HEK293 (cell line): Measurements from ENCODE around the gene FOSL1.

ENCODE experiments used
- GFI1B ChIP-seq: fragments of 450-650 bp; formaldehyde crosslinking; IDR thresholded peaks from 2 replicates; pipeline ENCODE4 v1.5.1; 2016; ENCODE audit warnings: missing biosample characterization, missing genetic modification characterization
- GLI4 ChIP-seq: fragments of 450-650 bp; formaldehyde crosslinking; IDR thresholded peaks from 2 replicates; pipeline ENCODE4 v1.5.1; 2016; ENCODE audit warnings: missing biosample characterization, missing genetic modification characterization
- KLF16 ChIP-seq: fragments of 450-650 bp; formaldehyde crosslinking; IDR thresholded peaks from 2 replicates; pipeline ENCODE4 v1.5.1; 2017; ENCODE audit warnings: missing biosample characterization, missing genetic modification characterization
- PBX3 ChIP-seq: sonication (generic); formaldehyde crosslinking; IDR thresholded peaks from 2 replicates; pipeline ENCODE4 v1.8.1; 2022; ENCODE audit warnings: mild to moderate bottlenecking, moderate library complexity, missing genetic modification reagents
- ZBTB17 ChIP-seq: fragments of 450-650 bp; formaldehyde crosslinking; IDR thresholded peaks from 2 replicates; pipeline ENCODE4 v1.5.1; 2016; ENCODE audit warnings: missing biosample characterization, missing genetic modification characterization
- ZBTB20 ChIP-seq: fragments of 450-650 bp; formaldehyde crosslinking; IDR thresholded peaks from 2 replicates; pipeline ENCODE4 v1.5.1; 2016; ENCODE audit warnings: missing biosample characterization, missing genetic modification characterization
- ZEB2 ChIP-seq: fragments of 450-650 bp; formaldehyde crosslinking; IDR thresholded peaks from 2 replicates; pipeline ENCODE4 v1.5.1; 2016; ENCODE audit warnings: missing biosample characterization, missing genetic modification characterization
- ZNF112 ChIP-seq: fragments of 450-650 bp; formaldehyde crosslinking; IDR thresholded peaks from 2 replicates; pipeline ENCODE4 v1.5.0; 2017; ENCODE audit warnings: missing biosample characterization, missing genetic modification characterization
- ZNF19 ChIP-seq: fragments of 450-650 bp; formaldehyde crosslinking; IDR thresholded peaks from 2 replicates; pipeline ENCODE4; 2016; ENCODE audit warnings: missing biosample characterization, missing genetic modification characterization, low read depth
- ZNF221 ChIP-seq: fragments of 450-650 bp; formaldehyde crosslinking; IDR thresholded peaks from 2 replicates; pipeline ENCODE4 v1.5.1; 2017; ENCODE audit warnings: missing biosample characterization, missing genetic modification characterization, borderline replicate concordance
- ZNF529 ChIP-seq: fragments of 450-650 bp; formaldehyde crosslinking; IDR thresholded peaks from 2 replicates; pipeline ENCODE4 v1.5.1; 2017; ENCODE audit warnings: missing genetic modification characterization, missing biosample characterization; ENCODE audit not compliant: insufficient replicate concordance
- ZNF530 ChIP-seq: fragments of 450-650 bp; formaldehyde crosslinking; IDR thresholded peaks from 2 replicates; pipeline ENCODE4 v1.5.1; 2016; ENCODE audit warnings: low read depth, missing biosample characterization, missing genetic modification characterization
- ZNF549 ChIP-seq: fragments of 450-650 bp; IDR thresholded peaks from 2 replicates; pipeline ENCODE4 v1.5.1; 2018; ENCODE audit warnings: missing biosample characterization, missing genetic modification characterization, mild to moderate bottlenecking, inconsistent platforms, moderate library complexity
- ZNF785 ChIP-seq: fragments of 450-650 bp; formaldehyde crosslinking; IDR thresholded peaks from 2 replicates; pipeline ENCODE4 v1.5.1; 2016; ENCODE audit warnings: missing biosample characterization, missing genetic modification characterization
- ZNF830 ChIP-seq: fragments of 450-650 bp; IDR thresholded peaks from 2 replicates; pipeline ENCODE4 v1.5.0; 2018; ENCODE audit warnings: missing biosample characterization, missing genetic modification characterization, low read depth, mild to moderate bottlenecking, moderate library complexity
- ZNF843 ChIP-seq: fragments of 450-650 bp; formaldehyde crosslinking; IDR thresholded peaks from 2 replicates; pipeline ENCODE4 v1.5.1; 2016; ENCODE audit warnings: missing biosample characterization, missing genetic modification characterization
- ZSCAN4 ChIP-seq: fragments of 450-650 bp; formaldehyde crosslinking; IDR thresholded peaks from 2 replicates; pipeline ENCODE4 v1.5.1; 2017; ENCODE audit warnings: missing biosample characterization, missing genetic modification characterization
- TF ChIP-seq, protein P1 (sequence below): fragments of 450-650 bp; formaldehyde crosslinking; IDR thresholded peaks from 2 replicates; pipeline ENCODE4 v1.5.1; 2016; ENCODE audit warnings: missing biosample characterization, missing genetic modification characterization
- TF ChIP-seq, protein P2 (sequence below): fragments of 450-650 bp; formaldehyde crosslinking; IDR thresholded peaks from 2 replicates; pipeline ENCODE4 v1.5.1; 2016; ENCODE audit warnings: missing biosample characterization, missing genetic modification characterization, borderline replicate concordance
- TF ChIP-seq, protein P3 (sequence below): fragments of 450-650 bp; formaldehyde crosslinking; IDR thresholded peaks from 2 replicates; pipeline ENCODE4 v1.5.1; 2016; ENCODE audit warnings: missing biosample characterization, missing genetic modification characterization
- TF ChIP-seq, protein P4 (sequence below): fragments of 450-650 bp; formaldehyde crosslinking; IDR thresholded peaks from 2 replicates; pipeline ENCODE4 v1.5.1; 2016; ENCODE audit warnings: missing biosample characterization, missing genetic modification characterization
- TF ChIP-seq, protein P5 (sequence below): fragments of 450-650 bp; formaldehyde crosslinking; IDR thresholded peaks from 2 replicates; pipeline ENCODE4 v1.5.1; 2016; ENCODE audit warnings: missing biosample characterization, missing genetic modification characterization
- TF ChIP-seq, protein P6 (sequence below): fragments of 450-650 bp; formaldehyde crosslinking; IDR thresholded peaks from 2 replicates; pipeline ENCODE4 v1.5.1; 2016; ENCODE audit warnings: missing biosample characterization, missing genetic modification characterization, low read depth

Gene FOSL1

GRCh38 chr11:65891219-65892136 lies 8.7 kb downstream of the FOSL1 start (continued):
- TF ChIP-seq ZNF529 (no peak), PBX3 (CRISPR knock-in tag) (no peak), ZBTB20 (tag by site-specific recombination) (peak; percentile 59; the same call in 1 of the 2 replicates), GLI4 (no peak), ZNF112 (tag by site-specific recombination) (no peak), ZNF830 (no peak), ZEB2 (no peak), KLF16 (no peak; the same call in 1 of the 2 replicates), ZNF530 (tag by site-specific recombination) (no peak), ZNF221 (tag by site-specific recombination) (no peak), ZNF843 (tag by site-specific recombination) (no peak), ZNF549 (tag by site-specific recombination) (no peak), ZNF19 (tag by site-specific recombination) (no peak), ZSCAN4 (tag by site-specific recombination) (no peak), ZBTB17 (peak; percentile 28; the same call in 1 of the 2 replicates), ZNF785 (no peak), GFI1B (tag by site-specific recombination) (no peak)
- TF ChIP-seq, protein P1, sequence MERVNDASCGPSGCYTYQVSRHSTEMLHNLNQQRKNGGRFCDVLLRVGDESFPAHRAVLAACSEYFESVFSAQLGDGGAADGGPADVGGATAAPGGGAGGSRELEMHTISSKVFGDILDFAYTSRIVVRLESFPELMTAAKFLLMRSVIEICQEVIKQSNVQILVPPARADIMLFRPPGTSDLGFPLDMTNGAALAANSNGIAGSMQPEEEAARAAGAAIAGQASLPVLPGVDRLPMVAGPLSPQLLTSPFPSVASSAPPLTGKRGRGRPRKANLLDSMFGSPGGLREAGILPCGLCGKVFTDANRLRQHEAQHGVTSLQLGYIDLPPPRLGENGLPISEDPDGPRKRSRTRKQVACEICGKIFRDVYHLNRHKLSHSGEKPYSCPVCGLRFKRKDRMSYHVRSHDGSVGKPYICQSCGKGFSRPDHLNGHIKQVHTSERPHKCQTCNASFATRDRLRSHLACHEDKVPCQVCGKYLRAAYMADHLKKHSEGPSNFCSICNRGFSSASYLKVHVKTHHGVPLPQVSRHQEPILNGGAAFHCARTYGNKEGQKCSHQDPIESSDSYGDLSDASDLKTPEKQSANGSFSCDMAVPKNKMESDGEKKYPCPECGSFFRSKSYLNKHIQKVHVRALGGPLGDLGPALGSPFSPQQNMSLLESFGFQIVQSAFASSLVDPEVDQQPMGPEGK, result peak; percentile 73
- TF ChIP-seq, protein P2, sequence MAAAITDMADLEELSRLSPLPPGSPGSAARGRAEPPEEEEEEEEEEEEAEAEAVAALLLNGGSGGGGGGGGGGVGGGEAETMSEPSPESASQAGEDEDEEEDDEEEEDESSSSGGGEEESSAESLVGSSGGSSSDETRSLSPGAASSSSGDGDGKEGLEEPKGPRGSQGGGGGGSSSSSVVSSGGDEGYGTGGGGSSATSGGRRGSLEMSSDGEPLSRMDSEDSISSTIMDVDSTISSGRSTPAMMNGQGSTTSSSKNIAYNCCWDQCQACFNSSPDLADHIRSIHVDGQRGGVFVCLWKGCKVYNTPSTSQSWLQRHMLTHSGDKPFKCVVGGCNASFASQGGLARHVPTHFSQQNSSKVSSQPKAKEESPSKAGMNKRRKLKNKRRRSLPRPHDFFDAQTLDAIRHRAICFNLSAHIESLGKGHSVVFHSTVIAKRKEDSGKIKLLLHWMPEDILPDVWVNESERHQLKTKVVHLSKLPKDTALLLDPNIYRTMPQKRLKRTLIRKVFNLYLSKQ (tag by site-specific recombination), result no peak
- TF ChIP-seq, protein P3, sequence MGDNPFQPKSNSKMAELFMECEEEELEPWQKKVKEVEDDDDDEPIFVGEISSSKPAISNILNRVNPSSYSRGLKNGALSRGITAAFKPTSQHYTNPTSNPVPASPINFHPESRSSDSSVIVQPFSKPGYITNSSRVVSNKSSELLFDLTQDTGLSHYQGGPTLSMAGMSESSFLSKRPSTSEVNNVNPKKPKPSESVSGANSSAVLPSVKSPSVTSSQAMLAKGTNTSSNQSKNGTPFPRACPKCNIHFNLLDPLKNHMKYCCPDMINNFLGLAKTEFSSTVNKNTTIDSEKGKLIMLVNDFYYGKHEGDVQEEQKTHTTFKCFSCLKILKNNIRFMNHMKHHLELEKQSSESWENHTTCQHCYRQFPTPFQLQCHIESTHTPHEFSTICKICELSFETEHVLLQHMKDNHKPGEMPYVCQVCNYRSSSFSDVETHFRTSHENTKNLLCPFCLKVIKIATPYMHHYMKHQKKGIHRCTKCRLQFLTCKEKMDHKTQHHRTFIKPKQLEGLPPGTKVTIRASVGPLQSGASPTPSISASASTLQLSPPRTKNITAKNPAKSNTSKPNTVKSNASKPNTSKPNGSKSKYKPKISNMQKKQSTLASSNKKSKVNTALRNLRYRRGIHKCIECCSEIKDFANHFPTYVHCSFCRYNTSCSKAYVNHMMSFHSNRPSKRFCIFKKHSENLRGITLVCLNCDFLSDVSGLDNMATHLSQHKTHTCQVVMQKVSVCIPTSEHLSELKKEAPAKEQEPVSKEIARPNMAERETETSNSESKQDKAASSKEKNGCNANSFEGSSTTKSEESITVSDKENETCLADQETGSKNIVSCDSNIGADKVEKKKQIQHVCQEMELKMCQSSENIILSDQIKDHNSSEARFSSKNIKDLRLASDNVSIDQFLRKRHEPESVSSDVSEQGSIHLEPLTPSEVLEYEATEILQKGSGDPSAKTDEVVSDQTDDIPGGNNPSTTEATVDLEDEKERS (tag by site-specific recombination), result no peak
- TF ChIP-seq, protein P4, sequence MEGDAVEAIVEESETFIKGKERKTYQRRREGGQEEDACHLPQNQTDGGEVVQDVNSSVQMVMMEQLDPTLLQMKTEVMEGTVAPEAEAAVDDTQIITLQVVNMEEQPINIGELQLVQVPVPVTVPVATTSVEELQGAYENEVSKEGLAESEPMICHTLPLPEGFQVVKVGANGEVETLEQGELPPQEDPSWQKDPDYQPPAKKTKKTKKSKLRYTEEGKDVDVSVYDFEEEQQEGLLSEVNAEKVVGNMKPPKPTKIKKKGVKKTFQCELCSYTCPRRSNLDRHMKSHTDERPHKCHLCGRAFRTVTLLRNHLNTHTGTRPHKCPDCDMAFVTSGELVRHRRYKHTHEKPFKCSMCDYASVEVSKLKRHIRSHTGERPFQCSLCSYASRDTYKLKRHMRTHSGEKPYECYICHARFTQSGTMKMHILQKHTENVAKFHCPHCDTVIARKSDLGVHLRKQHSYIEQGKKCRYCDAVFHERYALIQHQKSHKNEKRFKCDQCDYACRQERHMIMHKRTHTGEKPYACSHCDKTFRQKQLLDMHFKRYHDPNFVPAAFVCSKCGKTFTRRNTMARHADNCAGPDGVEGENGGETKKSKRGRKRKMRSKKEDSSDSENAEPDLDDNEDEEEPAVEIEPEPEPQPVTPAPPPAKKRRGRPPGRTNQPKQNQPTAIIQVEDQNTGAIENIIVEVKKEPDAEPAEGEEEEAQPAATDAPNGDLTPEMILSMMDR (tag by site-specific recombination), result peak; percentile 74
- TF ChIP-seq, protein P5, sequence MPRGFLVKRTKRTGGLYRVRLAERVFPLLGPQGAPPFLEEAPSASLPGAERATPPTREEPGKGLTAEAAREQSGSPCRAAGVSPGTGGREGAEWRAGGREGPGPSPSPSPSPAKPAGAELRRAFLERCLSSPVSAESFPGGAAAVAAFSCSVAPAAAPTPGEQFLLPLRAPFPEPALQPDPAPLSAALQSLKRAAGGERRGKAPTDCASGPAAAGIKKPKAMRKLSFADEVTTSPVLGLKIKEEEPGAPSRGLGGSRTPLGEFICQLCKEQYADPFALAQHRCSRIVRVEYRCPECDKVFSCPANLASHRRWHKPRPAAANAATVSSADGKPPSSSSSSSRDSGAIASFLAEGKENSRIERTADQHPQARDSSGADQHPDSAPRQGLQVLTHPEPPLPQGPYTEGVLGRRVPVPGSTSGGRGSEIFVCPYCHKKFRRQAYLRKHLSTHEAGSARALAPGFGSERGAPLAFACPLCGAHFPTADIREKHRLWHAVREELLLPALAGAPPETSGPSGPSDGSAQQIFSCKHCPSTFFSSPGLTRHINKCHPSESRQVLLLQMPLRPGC (tag by site-specific recombination), result no peak
- TF ChIP-seq, protein P6, sequence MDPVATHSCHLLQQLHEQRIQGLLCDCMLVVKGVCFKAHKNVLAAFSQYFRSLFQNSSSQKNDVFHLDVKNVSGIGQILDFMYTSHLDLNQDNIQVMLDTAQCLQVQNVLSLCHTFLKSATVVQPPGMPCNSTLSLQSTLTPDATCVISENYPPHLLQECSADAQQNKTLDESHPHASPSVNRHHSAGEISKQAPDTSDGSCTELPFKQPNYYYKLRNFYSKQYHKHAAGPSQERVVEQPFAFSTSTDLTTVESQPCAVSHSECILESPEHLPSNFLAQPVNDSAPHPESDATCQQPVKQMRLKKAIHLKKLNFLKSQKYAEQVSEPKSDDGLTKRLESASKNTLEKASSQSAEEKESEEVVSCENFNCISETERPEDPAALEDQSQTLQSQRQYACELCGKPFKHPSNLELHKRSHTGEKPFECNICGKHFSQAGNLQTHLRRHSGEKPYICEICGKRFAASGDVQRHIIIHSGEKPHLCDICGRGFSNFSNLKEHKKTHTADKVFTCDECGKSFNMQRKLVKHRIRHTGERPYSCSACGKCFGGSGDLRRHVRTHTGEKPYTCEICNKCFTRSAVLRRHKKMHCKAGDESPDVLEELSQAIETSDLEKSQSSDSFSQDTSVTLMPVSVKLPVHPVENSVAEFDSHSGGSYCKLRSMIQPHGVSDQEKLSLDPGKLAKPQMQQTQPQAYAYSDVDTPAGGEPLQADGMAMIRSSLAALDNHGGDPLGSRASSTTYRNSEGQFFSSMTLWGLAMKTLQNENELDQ, result no peak
